Measurements from ENCODE around the gene SOX21. TPM values are rescaled to one million over a fixed set of nuclear protein-coding genes. Genes with fewer than 3 reads are reported as not detected.
A peak's percentile ranks its signal among the peaks of the same experiment; 100 is the strongest.

Gene SOX21
- total and polyA plus RNA-seq, 4 donors: 0.22 to 0.46 (median 0.31) TPM

DNA sequence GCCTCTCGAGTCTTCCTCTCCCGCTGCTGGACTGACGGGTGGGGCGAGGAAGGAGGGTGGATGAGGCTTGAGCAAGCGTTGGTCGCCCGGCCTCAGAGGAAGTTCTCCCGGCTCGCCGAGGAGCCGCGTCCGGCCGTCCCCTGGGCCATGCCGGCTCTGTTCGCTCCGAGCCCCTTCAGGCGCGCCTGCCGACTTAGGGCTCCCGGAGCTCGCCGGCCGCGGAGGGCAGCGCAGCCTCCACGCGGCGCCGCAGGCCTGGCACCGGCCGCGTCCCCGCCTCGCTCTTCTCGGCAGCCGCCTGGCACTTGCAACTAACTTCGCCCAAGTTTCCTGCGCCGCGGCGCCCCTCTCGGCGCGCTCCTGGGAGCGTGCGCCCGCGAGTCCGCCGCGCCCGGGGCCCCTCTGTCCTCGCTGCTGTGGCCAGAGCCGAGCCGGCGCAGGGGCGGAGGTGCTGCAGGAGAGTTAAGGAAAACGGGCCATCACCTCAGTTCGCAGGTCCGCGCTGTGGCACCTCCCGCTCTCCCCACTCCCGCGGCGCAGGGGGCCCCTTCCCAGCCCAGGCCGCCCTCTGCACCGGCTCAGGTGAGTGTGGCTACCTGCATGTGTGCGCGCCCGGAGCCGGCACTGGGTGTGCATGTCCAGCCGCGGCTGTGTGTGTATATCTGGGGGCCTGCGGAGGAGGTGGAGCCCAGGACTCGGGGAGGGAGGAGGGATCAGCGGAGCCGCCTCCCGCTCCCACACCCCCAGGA, 641 bp upstream of the SOX21 start:
- WGBS, 2 donors: 0 to 1% methylated on average over 62 to 79 of the region's 79 CpGs

GRCh38 chr13:94711561-94712286, 621 bp downstream of the SOX21 start:
- 2% methylated on average over 58 to 97 of the region's 97 CpGs for WGBS, 2 donors
- DNase-seq (peak; percentile 29 to 46 (median 37)), ATAC-seq (ENCODE audit: insufficient read depth, low FRiP score) (no peak)
- Histone ChIP-seq H3K4me1 (ENCODE audit: control insufficient read depth in 5 of 5, insufficient read depth in 5 of 5, low read length in 5 of 5) (peaks cover 0 to 27% (median 8%) of the 10 kb centered on the region in 5 donors), H3K27ac (ENCODE audit: low read depth in 1 of 2, low read length in 1 of 2) (no peak overlapping the region), H3K9me3 (ENCODE audit: control insufficient read depth in 4 of 4, insufficient read depth in 3 of 4, low read length in 3 of 4) (peaks cover 0 to 4% (median 0%) of the 10 kb centered on the region in 4 donors), H3K27me3 (ENCODE audit: control insufficient read depth in 3 of 3, insufficient read depth in 3 of 3, low read length in 2 of 3) (peaks cover 30 to 80% (median 80%) of the 10 kb centered on the region in 3 donors), H3K36me3 (ENCODE audit: control insufficient read depth in 4 of 4, insufficient read depth in 4 of 4, low read length in 4 of 4) (no peaks in the 10 kb centered on the region), H3K9ac (ENCODE audit: insufficient read depth in 1 of 2, low read length in 2 of 2) (no peak overlapping the region), H3K4me3 (no peak overlapping the region)
- no peak for TF ChIP-seq CTCF (IDR thresholded peaks at IDR 0.05; ENCODE audit: control extremely low read depth, extremely low read depth)

More for the DNA sequence above, 641 bp upstream of the SOX21 start:
- DNase-seq (peak; percentile 78 to 82 (median 80)), ATAC-seq (ENCODE audit: insufficient read depth, low FRiP score) (peak; percentile 23)
- Histone ChIP-seq H3K36me3 (ENCODE audit: control insufficient read depth in 4 of 4, insufficient read depth in 4 of 4, low read length in 4 of 4) (no peaks in the 10 kb centered on the region), H3K27me3 (ENCODE audit: control insufficient read depth in 3 of 3, insufficient read depth in 3 of 3, low read length in 2 of 3) (peaks cover 30 to 72% (median 67%) of the 10 kb centered on the region in 3 donors), H3K4me3 (no peak overlapping the region), H3K27ac (ENCODE audit: low read depth in 1 of 2, low read length in 1 of 2) (no peak overlapping the region), H3K9me3 (ENCODE audit: control insufficient read depth in 4 of 4, insufficient read depth in 3 of 4, low read length in 3 of 4) (peaks cover 0 to 4% (median 0%) of the 10 kb centered on the region in 4 donors), H3K4me1 (ENCODE audit: control insufficient read depth in 5 of 5, insufficient read depth in 5 of 5, low read length in 5 of 5) (peaks cover 0 to 25% (median 8%) of the 10 kb centered on the region in 5 donors), H3K9ac (ENCODE audit: insufficient read depth in 1 of 2, low read length in 2 of 2) (no peak overlapping the region)
- no peak for TF ChIP-seq CTCF (IDR thresholded peaks at IDR 0.05; ENCODE audit: control extremely low read depth, extremely low read depth)

DNA sequence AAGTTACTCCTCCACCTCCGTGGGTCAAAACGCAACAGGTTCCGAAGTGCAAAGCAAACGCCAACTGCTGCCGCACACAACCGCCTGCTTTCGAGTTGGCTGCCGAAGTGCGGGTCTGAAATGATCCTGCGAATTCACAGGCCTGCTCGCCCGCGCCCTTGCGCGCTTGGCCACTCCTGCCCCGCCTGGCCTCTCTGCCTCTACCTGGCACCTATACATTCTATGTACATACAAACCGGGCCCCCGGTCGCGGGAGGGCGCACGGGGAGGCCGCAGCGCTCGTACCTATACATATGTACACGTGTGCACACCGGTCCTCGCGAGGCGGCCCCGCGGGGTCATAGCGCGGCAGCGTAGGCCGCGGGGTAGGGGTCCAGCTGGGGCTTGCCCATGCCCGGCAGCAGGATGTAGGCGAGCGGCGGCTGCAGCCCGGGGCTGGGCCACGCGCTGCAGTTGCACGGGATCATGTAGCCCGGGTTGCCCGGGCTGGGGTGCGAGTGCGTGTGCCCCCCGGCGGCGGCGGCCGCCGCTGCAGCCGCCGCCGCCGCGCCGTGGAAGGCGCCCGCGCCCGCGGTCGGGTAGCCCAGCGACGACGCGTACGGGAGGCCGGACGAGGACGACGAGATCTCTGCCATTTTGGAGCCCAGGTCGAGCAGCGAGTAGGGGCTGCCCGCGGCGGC, 1.3 kb downstream of the SOX21 start:
- H3K9ac ChIP-seq (ENCODE audit: insufficient read depth in 1 of 2, low read length in 2 of 2): no peak overlapping the region
- ATAC-seq (ENCODE audit: insufficient read depth, low FRiP score): no peak
- peak; percentile 20 to 30 (median 27) for DNase-seq
- no peak overlapping the region for H3K27ac ChIP-seq (ENCODE audit: low read depth in 1 of 2, low read length in 1 of 2)
- no peak for TF ChIP-seq CTCF (IDR thresholded peaks at IDR 0.05; ENCODE audit: control extremely low read depth, extremely low read depth)
- 2 to 4% methylated on average over 55 to 81 of the region's 81 CpGs for WGBS, 2 donors
- H3K4me3 ChIP-seq: no peak overlapping the region
- peaks cover 30 to 81% (median 81%) of the 10 kb centered on the region in 3 donors for H3K27me3 ChIP-seq (ENCODE audit: control insufficient read depth in 3 of 3, insufficient read depth in 3 of 3, low read length in 2 of 3)
- H3K36me3 ChIP-seq (ENCODE audit: control insufficient read depth in 4 of 4, insufficient read depth in 4 of 4, low read length in 4 of 4): no peaks in the 10 kb centered on the region
- peaks cover 0 to 27% (median 8%) of the 10 kb centered on the region in 5 donors for H3K4me1 ChIP-seq (ENCODE audit: control insufficient read depth in 5 of 5, insufficient read depth in 5 of 5, low read length in 5 of 5)
- peaks cover 0 to 5% (median 0%) of the 10 kb centered on the region in 4 donors for H3K9me3 ChIP-seq (ENCODE audit: control insufficient read depth in 4 of 4, insufficient read depth in 3 of 4, low read length in 3 of 4)

Measured in lung (tissue), 12 donors.